NCI-H345 treated with DMSO at 0.1 percent for 48 hours (cell line): ENCODE data around the gene GBX1.

Experiments used
- DNase-seq: peaks from one replicate; lab custom pipeline; 2025; ENCODE audit not compliant: unreplicated experiment; lab: John Stamatoyannopoulos, UW

GBX1 gene

GRCh38 chr7:151194188-151194587 is 26.7 kb upstream of the GBX1 start:
- no peak for DNase-seq

DNA sequence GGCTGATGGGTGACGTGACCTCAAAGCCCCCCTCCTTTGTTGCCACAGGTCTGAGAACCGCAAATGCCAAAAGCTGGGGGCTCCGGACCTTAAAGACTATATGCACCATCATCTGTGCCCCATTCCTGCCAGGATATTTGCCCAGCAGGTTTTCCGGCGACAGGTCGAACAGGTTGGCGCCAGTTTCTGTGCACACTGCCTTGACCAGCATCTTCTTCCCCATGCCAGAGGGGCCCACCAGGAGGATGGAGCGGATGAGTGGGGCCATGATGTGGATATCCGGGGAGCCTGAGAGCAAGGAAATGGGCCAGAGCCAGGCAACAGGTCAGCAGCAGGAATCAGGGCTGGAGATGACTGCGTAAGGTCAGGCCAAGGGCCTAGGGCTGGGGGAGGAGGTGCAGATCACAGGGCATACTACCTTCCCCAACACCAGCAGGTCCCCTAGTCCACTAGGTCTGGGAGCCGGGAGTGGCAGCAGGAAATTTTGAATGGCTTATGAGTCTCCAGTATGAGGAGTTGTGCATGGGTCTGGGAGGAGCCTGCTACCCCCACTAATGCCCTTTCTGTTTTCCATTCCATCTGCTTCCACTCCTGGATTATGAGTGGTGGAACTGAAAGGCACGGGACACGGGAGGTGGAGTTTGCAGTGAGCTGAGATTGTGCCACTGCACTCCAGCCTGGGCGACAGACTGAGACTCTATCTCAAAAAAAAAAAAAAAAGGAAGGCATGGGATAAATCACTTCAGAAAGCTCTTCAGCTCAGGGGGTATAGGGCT is 25.9 kb upstream of the GBX1 start:
- DNase-seq = no peak

- no peak for DNase-seq
These were observed 24.6 kb upstream of the GBX1 start for GRCh38 chr7:151192002-151192539.

GRCh38 chr7:151191544-151191943 is 24.1 kb upstream of the GBX1 start:
- DNase-seq = no peak

DNA sequence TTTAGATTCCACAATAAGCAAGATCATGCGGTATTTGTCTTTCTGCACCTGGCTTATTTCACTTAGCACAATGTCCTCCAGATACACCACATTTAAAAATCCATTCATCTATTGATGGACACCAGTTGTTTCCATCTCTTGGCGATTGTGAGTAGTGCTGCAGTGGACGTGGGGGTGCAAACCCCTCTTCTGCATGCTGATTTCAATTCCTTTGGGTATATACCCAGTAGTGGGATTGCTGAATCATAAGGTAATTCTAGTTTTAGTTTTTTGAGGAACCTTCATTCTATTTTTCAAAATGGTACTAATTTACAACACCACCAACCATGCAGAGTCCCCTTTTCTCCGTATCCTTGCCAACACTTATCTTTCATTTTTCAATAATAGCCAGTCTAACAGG is 21.5 kb upstream of the GBX1 start:
- no peak for DNase-seq

DNA sequence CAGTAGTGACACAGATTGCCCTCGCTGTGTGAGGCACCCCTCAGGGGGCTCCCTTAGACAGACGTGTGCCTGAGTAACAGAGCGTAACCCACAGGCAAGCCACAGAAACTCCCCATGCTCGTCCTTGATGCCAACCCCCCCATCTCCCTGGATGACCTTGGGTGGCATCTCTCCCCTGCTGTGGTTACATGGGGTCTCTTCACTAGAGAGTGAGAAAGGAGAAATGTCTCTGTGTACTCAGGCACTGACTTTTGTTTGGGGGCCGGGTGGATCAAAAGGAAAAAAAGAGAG is 20.7 kb upstream of the GBX1 start:
- no peak for DNase-seq

GRCh38 chr7:151187409-151188251 is 20.1 kb upstream of the GBX1 start:
- DNase-seq = no peak

DNA sequence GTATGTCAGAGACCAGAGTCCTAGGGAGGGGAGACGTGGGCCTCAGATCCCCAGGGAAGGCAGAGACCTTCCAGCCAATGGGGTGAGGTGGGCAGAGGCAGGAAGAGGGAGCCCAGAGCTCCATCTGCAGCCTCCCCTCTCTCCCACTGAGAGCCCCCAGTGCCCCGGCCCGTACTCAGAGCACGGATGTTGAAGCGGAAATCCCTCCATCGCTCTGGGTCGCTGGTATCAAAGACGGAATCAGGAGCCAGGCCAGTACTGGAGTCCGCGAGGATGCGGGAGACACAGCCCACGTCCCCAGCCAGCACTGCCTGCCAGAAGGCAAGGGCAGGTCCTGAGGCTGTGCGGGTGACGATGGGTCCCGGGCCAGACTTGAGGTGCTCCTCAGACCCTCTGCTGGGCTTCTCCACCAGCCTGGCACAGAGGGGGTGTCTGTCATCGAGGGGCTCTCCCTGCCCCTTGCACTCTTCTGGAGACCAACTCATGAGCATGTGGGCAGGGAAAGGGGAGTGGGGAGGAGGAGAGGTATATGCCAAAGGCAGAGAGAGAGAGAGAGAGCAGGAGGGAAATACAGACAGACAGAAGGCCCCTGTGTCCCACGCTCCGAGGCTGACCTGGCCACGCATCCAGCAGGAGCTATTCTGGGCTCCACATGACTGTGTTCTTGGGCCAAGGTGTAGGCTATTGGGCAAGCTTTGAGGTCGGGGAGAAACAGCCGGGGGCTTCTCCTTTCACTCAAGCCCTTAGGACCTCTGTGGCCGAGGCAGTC is 19.3 kb upstream of the GBX1 start, which contains the start of gene ASB10:
ASB10 (minus strand) TSS at position 611 of the 769 bp plus-strand sequence; CDS start at position 491, 120 bp downstream.
- DNase-seq = no peak

GRCh38 chr7:151185762-151186639 is 18.5 kb upstream of the GBX1 start:
- no peak for DNase-seq

DNA sequence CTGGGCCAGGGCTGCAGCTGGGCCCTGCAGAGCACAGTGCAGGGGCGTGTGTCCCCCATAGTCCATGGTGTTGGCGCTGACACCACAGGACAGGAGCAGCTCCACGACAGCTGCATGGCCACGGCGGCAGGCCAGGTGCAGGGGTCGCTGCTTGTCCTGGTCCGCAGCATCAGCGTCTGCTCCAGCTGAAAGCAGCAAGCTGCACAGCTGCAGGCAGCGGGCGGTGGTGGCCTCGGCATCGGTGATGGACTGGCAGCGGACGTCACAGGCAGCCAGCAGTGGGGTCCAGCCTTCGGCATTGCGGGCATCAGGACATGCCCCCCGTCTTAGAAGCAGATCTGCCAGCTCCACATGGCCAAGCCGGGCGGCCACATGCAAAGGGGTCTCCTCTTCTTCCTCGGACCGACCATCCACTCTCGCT is 13.5 kb upstream of the GBX1 start:
- no peak for DNase-seq

DNA sequence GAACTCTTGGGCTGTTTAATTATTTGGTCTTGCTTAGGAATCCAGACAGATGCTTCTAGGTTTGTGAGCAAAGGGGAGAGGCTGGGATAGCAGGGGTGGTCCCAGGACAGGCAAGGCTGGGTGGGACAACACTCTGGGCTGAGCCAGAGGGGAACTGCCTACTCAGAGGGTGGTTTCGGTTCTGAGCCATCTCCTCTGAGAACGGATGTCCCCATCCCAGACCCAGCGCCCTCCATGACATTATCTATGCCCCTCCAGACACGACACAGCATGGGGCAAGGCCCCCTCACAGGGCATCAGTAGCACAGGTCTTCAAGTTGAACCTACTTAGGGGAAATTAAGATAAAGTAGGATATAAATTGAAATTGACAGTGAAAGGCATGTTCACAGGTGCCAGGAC is 12.5 kb upstream of the GBX1 start:
- DNase-seq = no peak

GRCh38 chr7:151179287-151179860 is 11.9 kb upstream of the GBX1 start:
- DNase-seq = no peak

- no peak for DNase-seq
These were observed 11.3 kb upstream of the GBX1 start for GRCh38 chr7:151178831-151179230.

GRCh38 chr7:151178236-151178635 is 10.7 kb upstream of the GBX1 start:
- DNase-seq = no peak

- no peak for DNase-seq
These were observed 9.8 kb upstream of the GBX1 start for GRCh38 chr7:151177310-151177709.

- DNase-seq = no peak
These were observed 8.9 kb upstream of the GBX1 start for GRCh38 chr7:151176401-151176800.

GRCh38 chr7:151175793-151176311 is 8.4 kb upstream of the GBX1 start:
- DNase-seq = no peak

DNA sequence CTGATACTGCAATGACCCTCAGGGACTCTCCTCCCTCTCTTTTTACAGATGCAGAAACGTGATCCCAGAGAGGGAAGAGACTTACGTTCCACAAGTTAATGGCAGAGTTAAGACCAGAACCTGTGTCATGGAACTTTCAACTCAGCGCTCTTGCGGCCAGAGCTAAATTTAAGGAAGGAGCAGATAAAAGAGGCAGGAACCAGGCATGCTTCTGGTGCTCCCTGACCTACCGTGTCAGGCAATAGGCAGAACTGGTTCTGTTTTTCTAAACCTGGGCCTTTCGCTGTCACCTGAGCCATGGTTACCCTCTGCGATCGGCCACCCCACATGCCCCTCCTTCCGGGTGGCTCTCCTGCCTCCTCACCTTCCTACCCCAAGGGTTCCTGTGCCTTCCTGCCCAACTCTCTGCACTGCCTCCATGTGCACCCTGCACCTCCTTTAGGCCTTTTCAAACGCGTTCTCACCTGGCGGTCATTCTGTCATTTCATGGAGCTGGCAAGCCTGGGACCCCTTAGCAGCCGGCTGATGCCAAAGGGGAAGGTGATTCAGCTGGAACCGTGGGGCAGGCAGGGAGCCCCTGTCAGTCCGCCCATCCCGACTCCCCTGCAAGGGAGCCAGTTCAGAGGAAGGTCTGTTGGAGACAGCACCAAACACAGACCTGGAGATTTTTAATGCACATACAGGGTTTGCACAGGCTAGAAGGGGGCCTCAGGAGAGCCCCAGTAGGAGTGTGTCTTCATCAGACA is 7.7 kb upstream of the GBX1 start:
- no peak for DNase-seq
